ENCODE data around the gene FUCA2. TPM values are rescaled to one million over a fixed set of nuclear protein-coding genes. Genes with fewer than 3 reads are reported as not detected.
A peak's percentile ranks its signal among the peaks of the same experiment; 100 is the strongest.

Gene FUCA2
- total RNA-seq, 4 donors from 2014 or later: 3.3 to 11.4 (median 10.5) TPM

- peak overlapping the region; percentile 4 for H3K4me3 ChIP-seq (ENCODE audit: low read depth, poor library complexity, severe bottlenecking)
- TF ChIP-seq POLR2A (IDR thresholded peaks at IDR 0.05): no peak
- peak in 1 of 2 donors; percentile 87 for DNase-seq (ENCODE audit: low spot score in 2 of 2)
- intact Hi-C loops (cut with DNase I; ENCODE audit: low total_unique reads): no loop called here
- WGBS, 2 donors: 5 to 14% methylated on average over 10 to 20 of the region's 27 CpGs
Observed at GRCh38 chr6:143536461-143536865, 24.9 kb upstream of the FUCA2 start.

DNA sequence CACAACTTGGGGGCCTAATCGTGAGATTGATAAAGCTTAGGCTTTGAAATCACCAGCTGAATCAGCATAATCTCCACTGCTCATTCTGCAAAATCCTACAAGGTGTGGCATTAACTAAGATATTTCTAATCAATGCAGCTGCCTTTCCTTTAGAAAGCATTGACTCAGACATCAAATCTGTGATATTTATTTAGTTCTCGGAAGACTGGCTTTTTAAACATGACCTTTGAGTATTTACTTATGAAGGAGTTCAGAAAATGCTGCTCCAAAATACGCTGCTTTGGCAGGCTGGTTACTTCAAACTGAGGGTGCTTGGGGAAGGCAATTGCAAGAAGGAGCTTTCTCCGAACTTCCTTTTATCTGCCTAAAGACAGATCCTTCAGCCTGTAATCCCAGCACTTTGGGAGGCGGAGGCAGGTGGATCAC is 23.7 kb upstream of the FUCA2 start:
- intact Hi-C loops (cut with DNase I; ENCODE audit: low total_unique reads): no loop called here
- TF ChIP-seq CTCF (IDR thresholded peaks at IDR 0.05) (no peak), POLR2A (IDR thresholded peaks at IDR 0.05) (no peak)
- no peak for DNase-seq (ENCODE audit: low spot score in 2 of 2)
- H3K4me3 ChIP-seq (ENCODE audit: low read depth, poor library complexity, severe bottlenecking): no peak overlapping the region
- 79 to 85% methylated on average over 5 of the region's 5 CpGs for WGBS, 2 donors

- H3K4me3 ChIP-seq (ENCODE audit: low read depth, poor library complexity, severe bottlenecking): no peak overlapping the region
- intact Hi-C loops (cut with DNase I; ENCODE audit: low total_unique reads): no loop called here
- WGBS, 2 donors: 59 to 62% methylated on average over 5 of the region's 5 CpGs
- DNase-seq (ENCODE audit: low spot score in 2 of 2): no peak
- no peak for TF ChIP-seq POLR2A (IDR thresholded peaks at IDR 0.05)
- no peak for TF ChIP-seq CTCF (IDR thresholded peaks at IDR 0.05)
Observed at GRCh38 chr6:143531720-143532499, 20.4 kb upstream of the FUCA2 start.

DNA sequence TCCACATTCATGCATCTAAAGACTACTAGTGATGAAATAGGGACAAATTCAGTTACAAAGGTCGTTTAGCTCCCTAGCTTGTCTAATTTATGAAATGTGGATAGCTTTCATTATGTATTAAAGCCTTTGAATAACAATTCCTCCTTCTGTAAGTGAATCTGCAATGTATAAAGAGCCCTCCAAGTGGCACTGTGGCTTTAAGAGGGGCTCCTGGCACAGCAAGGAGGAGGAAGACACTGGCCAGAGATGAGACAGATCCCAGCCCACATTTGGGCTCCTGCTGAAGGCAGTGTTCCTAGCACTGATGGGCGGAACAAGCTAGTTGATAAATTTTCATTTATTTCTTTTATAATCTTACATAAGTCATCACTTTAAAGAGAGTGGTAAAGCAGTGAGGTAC is 17.6 kb upstream of the FUCA2 start:
- WGBS, 2 donors: 53 to 54% methylated on average over 2 of the region's 2 CpGs

DNA sequence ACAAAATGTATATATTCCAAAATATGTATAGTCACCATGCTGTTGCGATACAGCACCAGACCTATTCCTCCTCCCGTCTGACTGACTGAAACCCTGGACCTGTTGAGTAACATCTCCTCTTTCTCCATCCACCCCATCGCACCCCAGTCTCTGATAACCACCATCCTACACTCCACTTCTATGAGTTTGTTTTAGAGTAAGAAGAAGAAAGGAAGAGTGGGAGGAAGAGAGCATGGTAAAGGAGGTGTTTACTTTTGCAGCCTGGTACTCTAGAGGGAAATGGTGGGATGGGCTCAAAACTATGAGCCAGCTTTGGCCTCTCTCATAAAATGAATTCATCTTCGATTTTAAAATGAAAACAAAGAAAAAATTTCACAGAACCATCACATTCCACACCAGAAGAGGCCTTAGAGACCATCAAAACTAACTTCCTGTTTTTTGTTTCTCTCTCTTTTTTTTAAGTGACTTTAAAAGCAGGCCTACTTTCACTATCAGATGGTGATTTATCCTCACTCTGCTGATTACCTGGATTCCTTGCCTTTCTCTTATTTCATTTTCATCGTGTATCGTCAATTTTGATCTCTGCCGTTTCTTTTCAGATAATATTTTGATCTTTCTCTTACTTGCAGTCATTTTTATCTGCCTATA is 16.8 kb upstream of the FUCA2 start:
- TF ChIP-seq CTCF (IDR thresholded peaks at IDR 0.05) (no peak), POLR2A (IDR thresholded peaks at IDR 0.05) (no peak)
- WGBS, 2 donors: 74 to 80% methylated on average over 7 of the region's 7 CpGs
- intact Hi-C loops (cut with DNase I; ENCODE audit: low total_unique reads): no loop called here
- DNase-seq (ENCODE audit: low spot score in 2 of 2): no peak
- H3K4me3 ChIP-seq (ENCODE audit: low read depth, poor library complexity, severe bottlenecking): no peak overlapping the region

More for the DNA sequence above, 17.6 kb upstream of the FUCA2 start:
- intact Hi-C loops (cut with DNase I; ENCODE audit: low total_unique reads): no loop called here
- no peak overlapping the region for H3K4me3 ChIP-seq (ENCODE audit: low read depth, poor library complexity, severe bottlenecking)
- TF ChIP-seq CTCF (IDR thresholded peaks at IDR 0.05): no peak
- no peak for TF ChIP-seq POLR2A (IDR thresholded peaks at IDR 0.05)
- no peak for DNase-seq (ENCODE audit: low spot score in 2 of 2)

DNA sequence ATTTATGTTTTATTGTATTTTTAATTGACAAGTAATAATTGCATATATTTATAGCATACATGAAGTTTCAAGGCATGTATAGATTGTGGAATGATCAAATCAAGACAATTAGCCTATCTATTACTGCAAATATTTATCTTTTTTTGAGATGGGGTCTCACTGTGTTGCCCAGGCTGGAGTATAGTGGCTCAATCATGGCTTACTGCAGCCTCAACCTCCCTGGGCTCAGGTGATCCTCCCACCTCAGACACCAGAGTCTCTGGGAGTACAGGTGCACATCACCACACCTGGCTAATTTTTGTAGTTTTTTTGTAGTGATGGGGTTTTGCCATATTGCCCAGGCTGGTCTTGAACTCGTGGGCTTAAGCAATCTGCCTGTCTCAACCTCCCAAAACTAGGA is 16.2 kb upstream of the FUCA2 start:
- intact Hi-C loops (cut with DNase I; ENCODE audit: low total_unique reads): no loop called here
- no peak overlapping the region for H3K4me3 ChIP-seq (ENCODE audit: low read depth, poor library complexity, severe bottlenecking)
- TF ChIP-seq POLR2A (IDR thresholded peaks at IDR 0.05): no peak
- no peak for TF ChIP-seq CTCF (IDR thresholded peaks at IDR 0.05)
- WGBS, 2 donors: 77 to 94% methylated on average over 1 of the region's 1 CpG
- no peak for DNase-seq (ENCODE audit: low spot score in 2 of 2)
